Hindlimb muscle (tissue), 1 donor: Measurements from ENCODE around the gene TAS2R7. TPM values are rescaled to one million over a fixed set of nuclear protein-coding genes. Genes with fewer than 3 reads are reported as not detected.

Experiments
- polyA plus RNA-seq: library from polyadenylated mRNA; unstranded; fragments of 120-200 nt; gene quantifications from one replicate; pipeline ENCODE4 v1.2.1, GENCODE V29; 2013; ENCODE audit not compliant: insufficient read length

Gene TAS2R7
- polyA plus RNA-seq, 1 donor, result not detected

Other genes starting within 250 kb of the TAS2R7 start
- gene MAGOHB, start 189.0 kb downstream of the TAS2R7 start, polyA plus RNA-seq, result 16.5 TPM
- not detected for gene STYK1, start 128.6 kb downstream of the TAS2R7 start, polyA plus RNA-seq
- gene YBX3, start 79.3 kb downstream of the TAS2R7 start, polyA plus RNA-seq, result 1,103 TPM
- not detected for gene TAS2R8, start 4.7 kb upstream of the TAS2R7 start, polyA plus RNA-seq
- not detected for gene TAS2R9, start 7.5 kb upstream of the TAS2R7 start, polyA plus RNA-seq
- gene TAS2R10, start 23.7 kb upstream of the TAS2R7 start, polyA plus RNA-seq, result 0.50 TPM
- gene PRR4, start 46.8 kb upstream of the TAS2R7 start, polyA plus RNA-seq, result 4.1 TPM
- gene PRH1, start 81.6 kb upstream of the TAS2R7 start, polyA plus RNA-seq, result 8.8 TPM
- not detected for gene TAS2R13, start 106.9 kb upstream of the TAS2R7 start, polyA plus RNA-seq
- not detected for gene PRH2, start 126.6 kb upstream of the TAS2R7 start, polyA plus RNA-seq
- gene TAS2R14, start 136.6 kb upstream of the TAS2R7 start, polyA plus RNA-seq, result 2.5 TPM
- not detected for gene TAS2R50, start 184.3 kb upstream of the TAS2R7 start, polyA plus RNA-seq
- 1.3 TPM for gene TAS2R20, start 195.7 kb upstream of the TAS2R7 start, polyA plus RNA-seq
- 1.3 TPM for gene TAS2R19, start 220.0 kb upstream of the TAS2R7 start, polyA plus RNA-seq
- gene TAS2R31, start 228.8 kb upstream of the TAS2R7 start, polyA plus RNA-seq, result 0.90 TPM